HG03460 (cell line): ENCODE measurements around the gene LRP1B.
"Not testable (repeated sequence)": the region's sequence is repeated elsewhere in the genome, so short reads cannot be mapped to it uniquely, and the experiment has no call there.

Experiments
- ATAC-seq: cut with Tn5 transposase; IDR thresholded peaks from one replicate; pipeline ENCODE4 v1.9.1; 2021; ENCODE audit not compliant: unreplicated experiment

The LRP1B gene

DNA sequence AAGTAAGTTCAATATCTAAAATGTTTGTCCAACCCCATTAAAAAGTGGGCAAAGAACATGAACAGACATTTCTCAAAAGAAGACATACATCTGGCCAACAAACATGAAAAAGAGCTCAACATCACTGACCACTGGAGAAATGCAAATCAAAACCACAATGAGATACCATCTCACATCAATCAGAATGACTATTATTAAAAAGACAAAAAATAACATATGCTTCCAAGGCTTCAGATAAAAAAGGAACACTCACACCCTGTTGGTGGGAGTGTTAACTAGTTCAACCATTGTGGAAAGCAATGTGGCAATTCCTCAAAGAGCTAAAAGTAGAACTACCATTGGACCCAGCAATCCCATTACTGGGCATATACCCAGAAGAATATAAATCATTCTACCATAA lies 931.1 kb downstream of the LRP1B start:
- ATAC-seq, result no peak

GRCh38 chr2:141195087-141195486 lies 935.7 kb downstream of the LRP1B start:
- ATAC-seq, result no peak

DNA sequence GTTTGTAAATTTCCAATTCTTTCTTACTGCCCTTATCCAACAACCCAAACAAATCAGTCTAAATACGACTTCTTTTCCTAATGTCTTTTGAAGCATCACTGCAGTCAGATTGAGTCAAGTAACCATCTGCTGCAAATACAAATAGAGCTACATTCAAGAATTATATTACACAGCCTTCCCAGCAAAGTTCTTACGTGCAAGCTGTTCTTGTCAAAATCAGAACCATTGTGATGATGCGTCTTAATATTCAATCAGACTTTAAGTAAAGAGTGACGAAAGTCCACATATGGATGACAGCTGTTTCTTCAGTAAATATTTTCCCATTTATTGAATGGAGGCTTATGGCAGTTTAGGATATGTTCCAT lies 943.8 kb downstream of the LRP1B start:
- ATAC-seq, result no peak

- no peak for ATAC-seq
Observed at GRCh38 chr2:141186413-141187074, 944.3 kb downstream of the LRP1B start.

DNA sequence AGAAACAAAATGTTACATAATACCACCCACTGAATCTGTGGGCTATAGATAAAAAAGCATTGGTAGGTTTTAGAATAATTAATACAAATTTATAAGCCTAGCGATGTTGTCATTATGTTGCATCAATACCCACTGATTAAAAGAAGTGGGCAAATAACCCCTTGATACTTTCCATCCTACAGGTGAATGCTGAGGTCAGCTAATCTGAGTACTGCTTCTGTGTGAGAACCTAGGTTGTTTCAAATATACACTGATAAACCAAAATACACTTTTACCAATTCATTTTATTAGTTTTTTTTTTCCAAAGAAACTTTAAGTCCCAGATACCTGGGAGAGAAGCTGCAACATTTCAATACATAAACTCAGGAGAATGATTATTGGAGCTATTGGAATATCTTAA lies 948.6 kb downstream of the LRP1B start:
- no peak for ATAC-seq

DNA sequence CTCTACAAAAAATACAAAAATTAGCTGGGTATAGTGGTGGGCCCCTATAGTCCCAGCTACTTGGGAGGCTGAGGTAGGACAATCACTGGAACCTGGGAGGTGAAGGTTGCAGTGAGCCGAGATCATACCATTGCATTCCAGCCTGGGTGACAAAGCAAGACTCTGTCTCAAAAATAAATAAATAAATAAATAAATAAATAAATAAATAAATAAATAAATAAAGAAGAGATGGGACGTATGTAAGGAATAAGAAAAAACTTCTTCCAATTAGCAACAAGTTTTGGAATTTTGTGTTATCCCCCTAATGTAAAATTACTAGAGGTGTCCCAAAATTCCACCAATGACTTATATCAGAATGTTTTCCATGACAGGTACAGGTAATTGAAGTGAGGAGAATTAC lies 961.7 kb downstream of the LRP1B start:
- ATAC-seq, result not testable (repeated sequence)

GRCh38 chr2:141162314-141162713 lies 968.5 kb downstream of the LRP1B start:
- ATAC-seq, result no peak

DNA sequence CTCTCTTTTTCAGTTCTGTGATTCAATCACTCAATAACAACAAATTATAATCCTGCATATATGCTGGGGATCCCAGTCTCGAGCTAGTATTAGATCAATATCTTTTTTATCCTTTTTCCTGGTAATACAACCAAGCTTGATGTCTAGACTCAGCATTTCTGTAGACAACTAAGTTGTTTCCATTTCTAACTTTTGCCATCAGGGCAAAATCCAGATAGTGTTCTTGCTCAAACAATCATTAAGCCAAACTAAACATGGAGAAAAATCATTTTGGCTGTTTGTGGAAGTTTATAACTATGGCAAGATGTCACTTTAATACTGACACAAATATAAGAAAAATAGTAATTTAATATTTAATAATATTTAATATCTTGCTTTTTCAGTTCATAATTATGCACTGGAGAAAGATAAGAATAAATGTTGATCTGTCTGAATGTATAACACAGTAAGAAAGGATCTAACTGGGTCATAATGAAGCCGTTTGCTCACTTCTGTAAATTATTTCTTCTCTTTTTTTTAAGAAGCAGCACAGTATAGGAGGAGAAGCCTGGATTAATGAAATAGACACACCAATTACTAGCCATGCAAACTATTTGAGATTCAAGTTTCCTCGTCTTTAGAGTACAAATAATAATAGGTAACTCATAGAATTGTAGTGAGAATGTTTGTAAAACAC lies 979.1 kb downstream of the LRP1B start:
- ATAC-seq, result no peak

DNA sequence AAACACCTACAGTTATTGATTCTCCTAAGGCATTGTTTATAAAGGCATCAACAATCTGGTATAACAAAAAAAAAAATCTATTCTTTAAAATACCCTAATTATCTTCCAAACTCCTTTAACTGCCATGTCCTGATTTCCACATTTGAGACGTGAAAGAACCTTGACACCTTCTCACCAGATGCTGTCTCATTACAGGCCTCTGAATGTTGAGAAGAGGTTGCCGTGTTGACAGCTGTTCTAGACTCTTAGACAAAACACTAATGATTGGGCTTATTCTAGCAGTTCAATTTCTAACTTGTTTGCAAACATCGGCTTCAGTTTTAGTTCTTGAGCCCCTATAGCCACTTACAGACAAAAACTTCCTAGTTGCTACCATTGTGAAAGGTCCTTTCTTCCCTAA lies 988.8 kb downstream of the LRP1B start:
- no peak for ATAC-seq

DNA sequence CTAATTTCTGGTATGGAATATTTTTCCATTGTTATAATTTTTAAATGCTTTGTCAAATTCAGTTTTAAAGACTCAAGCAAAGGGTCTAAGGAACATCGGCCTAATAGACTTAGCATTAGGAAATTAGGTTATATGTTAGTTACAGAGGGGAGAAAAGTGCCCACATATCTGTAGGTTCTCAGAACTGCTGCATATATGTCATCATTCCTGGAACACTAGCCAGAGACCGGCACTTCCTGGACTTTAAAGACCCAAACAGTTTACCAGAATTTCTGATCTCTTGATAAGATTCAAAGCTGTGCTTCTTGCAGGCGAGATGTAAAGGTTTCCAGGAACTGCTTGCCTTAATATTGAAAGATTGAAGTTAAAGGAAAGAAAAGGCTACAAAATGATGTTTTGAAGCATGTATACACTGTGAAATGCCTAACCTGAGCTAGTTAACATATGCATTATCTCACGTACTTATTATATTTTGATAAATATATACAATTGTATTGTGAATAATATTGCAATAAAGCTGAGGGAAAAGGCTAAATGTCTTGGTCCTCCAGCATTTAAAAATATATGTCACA lies 993.6 kb downstream of the LRP1B start:
- no peak for ATAC-seq

DNA sequence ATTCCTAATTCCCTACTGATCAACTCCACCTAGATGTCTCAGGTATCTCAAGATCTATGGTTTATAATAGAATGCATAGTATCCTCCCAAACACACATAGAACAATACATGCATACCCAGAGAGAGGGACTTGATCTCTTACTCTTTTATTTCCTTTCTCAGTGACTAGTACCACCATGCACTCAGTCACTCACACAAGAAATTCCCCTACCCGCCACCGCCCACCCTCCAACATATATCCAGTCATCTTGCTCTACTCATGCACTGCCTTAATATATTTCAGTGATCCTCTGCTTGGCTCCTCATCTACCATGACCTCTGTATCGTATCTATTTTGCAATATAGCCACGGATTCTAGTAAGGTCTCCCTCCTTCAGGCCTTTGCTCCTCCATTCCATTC lies 996.9 kb downstream of the LRP1B start:
- ATAC-seq, result no peak

DNA sequence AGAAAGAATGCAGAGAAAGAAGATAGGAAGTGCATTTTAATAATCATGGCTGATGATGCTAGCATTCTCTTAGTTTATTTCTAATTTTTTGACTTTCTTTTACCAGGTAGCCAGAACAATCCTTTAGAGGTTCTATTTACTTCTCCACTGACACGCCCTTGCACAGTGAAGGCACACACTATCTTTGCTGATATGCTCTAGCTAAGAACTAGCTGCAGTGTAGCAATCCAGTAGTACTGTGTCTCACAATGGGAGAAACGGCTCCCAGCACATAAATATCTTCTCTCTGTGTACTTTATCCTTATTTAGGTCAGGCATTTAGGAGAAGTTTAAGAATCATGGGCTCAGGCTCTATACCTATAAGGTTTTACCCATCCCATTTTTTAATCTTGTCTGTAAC lies 1005.4 kb downstream of the LRP1B start:
- ATAC-seq, result no peak

DNA sequence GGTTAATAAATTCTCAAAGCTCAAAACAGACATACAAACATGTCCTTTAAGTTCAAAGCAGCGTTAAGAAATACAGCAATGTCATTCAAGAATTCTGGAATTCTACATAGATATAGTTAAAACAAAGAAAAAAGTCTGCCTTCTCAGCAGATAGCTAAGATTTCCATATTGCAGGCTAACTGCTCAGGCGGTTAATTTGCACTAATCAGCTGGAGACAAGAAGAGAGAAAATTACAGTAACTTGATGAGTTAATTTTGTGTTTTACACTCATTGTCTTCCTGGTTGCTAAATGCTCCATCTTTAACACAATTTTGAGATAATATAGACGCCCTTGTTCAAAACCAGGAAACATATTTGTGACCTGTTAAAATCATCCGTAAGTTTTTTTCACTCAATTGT lies 1012.0 kb downstream of the LRP1B start:
- ATAC-seq, result no peak

- no peak for ATAC-seq
Observed at GRCh38 chr2:141113301-141113700, 1017.5 kb downstream of the LRP1B start.

GRCh38 chr2:141109633-141110032 lies 1021.2 kb downstream of the LRP1B start:
- no peak for ATAC-seq

DNA sequence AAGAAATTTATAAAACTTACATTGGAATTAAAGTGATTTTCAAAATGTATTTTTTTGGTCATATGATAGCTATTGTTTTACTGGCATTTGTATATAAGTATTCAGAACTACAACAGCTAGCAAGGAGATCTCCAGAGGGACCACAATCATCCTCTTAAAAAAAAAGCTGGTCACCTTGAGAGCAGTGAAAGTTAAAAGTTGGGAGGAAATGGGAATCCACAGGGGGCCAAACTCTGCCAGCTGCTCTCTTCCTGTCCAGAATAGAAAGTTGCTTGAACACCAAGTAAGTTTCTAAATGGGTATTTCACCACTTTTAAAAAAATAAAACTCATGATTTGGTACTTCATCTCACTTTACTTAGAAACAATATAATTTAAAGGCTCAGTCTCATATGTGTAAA lies 1025.1 kb downstream of the LRP1B start:
- ATAC-seq, result no peak

DNA sequence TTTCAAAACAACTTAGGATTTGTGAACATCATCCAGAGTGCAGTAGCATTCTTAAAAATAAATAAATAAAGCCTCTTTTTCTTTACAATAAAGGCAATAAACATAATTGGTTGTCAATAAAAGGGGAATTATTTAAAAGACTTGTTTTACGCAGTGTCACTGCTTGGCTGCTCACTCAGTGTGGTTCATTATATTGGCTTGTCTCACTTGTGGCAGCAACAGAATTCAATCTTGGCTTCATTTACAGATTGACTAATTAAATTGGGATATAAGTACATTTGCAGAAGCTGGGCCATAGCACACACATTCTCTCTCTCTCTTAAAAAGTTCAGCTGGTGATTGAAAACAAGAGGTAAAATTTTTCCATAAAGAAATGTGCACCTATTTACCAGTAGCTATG lies 1027.6 kb downstream of the LRP1B start:
- ATAC-seq, result no peak

GRCh38 chr2:141079231-141079630 lies 1051.6 kb downstream of the LRP1B start:
- ATAC-seq, result no peak

- no peak for ATAC-seq
Observed at GRCh38 chr2:141075753-141076152, 1055.1 kb downstream of the LRP1B start.

GRCh38 chr2:141068053-141068682 lies 1062.6 kb downstream of the LRP1B start:
- ATAC-seq, result no peak

GRCh38 chr2:141065042-141065441 lies 1065.8 kb downstream of the LRP1B start:
- ATAC-seq, result no peak

GRCh38 chr2:141063406-141063805 lies 1067.4 kb downstream of the LRP1B start:
- no peak for ATAC-seq
